K562 (cell line): ENCODE results near the gene PYDC2. TPM values are rescaled to one million over a fixed set of nuclear protein-coding genes. Genes with fewer than 3 reads are reported as not detected.

ENCODE experiments used
- CBX8 ChIP-seq: fragments of 200-600 bp; sonication (generic); IDR thresholded peaks from 2 replicates; pipeline ENCODE4 v1.6.1; 2012; ENCODE audit warnings: borderline replicate concordance, mixed run types, low read depth, mild to moderate bottlenecking, moderate library complexity, mixed read lengths, low read length, control low read depth, inconsistent platforms; ENCODE audit not compliant: poor library complexity, severe bottlenecking; ENCODE audit errors: extremely low read depth
- DPF2 ChIP-seq: fragments of 450-650 bp; IDR thresholded peaks from 2 replicates; pipeline ENCODE4 v1.6.1; 2016
- ESRRB ChIP-seq: fragments of 250-450 bp; sonication (Bioruptor Pico); IDR thresholded peaks from 2 replicates; pipeline ENCODE4 v1.5.0; 2020; ENCODE audit warnings: mild to moderate bottlenecking, moderate library complexity, borderline replicate concordance
- GATAD2A ChIP-seq: fragments of 450-650 bp; IDR thresholded peaks from 2 replicates; pipeline ENCODE4 v1.6.1; 2017
- MCM5 ChIP-seq: fragments of 450-650 bp; IDR thresholded peaks from 2 replicates; pipeline ENCODE4 v1.6.1; 2016; ENCODE audit warnings: low read depth
- RFX7 ChIP-seq: fragments of 250-450 bp; sonication (Bioruptor Pico); IDR thresholded peaks from 2 replicates; pipeline ENCODE4 v1.5.1; 2021; ENCODE audit warnings: mild to moderate bottlenecking
- SNRNP70 ChIP-seq: fragments of 200-400 bp; formaldehyde crosslinking; optimal IDR thresholded peaks from 2 replicates; pipeline ENCODE3; 2017; ENCODE audit warnings: low read depth, low read length
- polyA plus RNA-seq, 8 experiments: library from polyadenylated mRNA; depleted of rRNA in 4 of 8; stranded (reverse) in 5 of 8; unstranded in 3 of 8; fragments of >200 nt; fragmentation: Nextera tagmentation in 2 of 8; fragmentation: Illumina TruSeq in 1 of 8; extraction: Ambion mirVana in 2 of 8; extraction: Trizol in 1 of 8; gene quantifications; 2 replicates each; pipeline versions ENCODE4 v1.2.1 to v1.2.3, GENCODE V29; 2011 to 2014; ENCODE audit warnings: inconsistent platforms in 1 of 8, missing spikeins in 1 of 8
- total RNA-seq, 7 experiments: library from RNA; depleted of rRNA in 6 of 7; stranded (reverse); fragments of >200 nt in 6 of 7; fragmentation: Illumina TruSeq in 2 of 7; extraction: Trizol in 2 of 7; gene quantifications; 2 replicates each; pipeline versions ENCODE4 v1.2.1 to v1.2.3, GENCODE V29; 2011 to 2021; ENCODE audit warnings: low replicate concordance in 1 of 7
- TF ChIP-seq, protein P1 (sequence below): sonication (generic); formaldehyde crosslinking; IDR thresholded peaks from 2 replicates; pipeline ENCODE4 v1.8.1; 2022; ENCODE audit warnings: missing genetic modification reagents
- TF ChIP-seq, protein P2 (sequence below): fragments of 250-450 bp; sonication (Bioruptor Pico); IDR thresholded peaks from 2 replicates; pipeline ENCODE4 v1.8.0; 2022; ENCODE audit warnings: inconsistent platforms
- TF ChIP-seq, protein P3 (sequence below): fragments of 250-450 bp; sonication (Bioruptor Pico); IDR thresholded peaks from 2 replicates; pipeline ENCODE4 v1.5.0; 2020; ENCODE audit warnings: mild to moderate bottlenecking
- TF ChIP-seq, protein P4 (sequence below): fragments of 450-650 bp; IDR thresholded peaks from 2 replicates; pipeline ENCODE4 v1.6.1; 2016
- TF ChIP-seq, protein P5 (sequence below): sonication (generic); formaldehyde crosslinking; IDR thresholded peaks from 2 replicates; pipeline ENCODE4 v1.8.0; 2022; ENCODE audit warnings: mild to moderate bottlenecking, missing genetic modification reagents
- TF ChIP-seq, protein P6 (sequence below): sonication (generic); formaldehyde crosslinking; IDR thresholded peaks from 2 replicates; pipeline ENCODE4 v1.9.0; 2022; ENCODE audit warnings: mild to moderate bottlenecking, missing genetic modification reagents
- TF ChIP-seq, protein P7 (sequence below): fragments of 200-400 bp; formaldehyde crosslinking; IDR thresholded peaks from 2 replicates; pipeline ENCODE4 v1.6.1; 2017; ENCODE audit warnings: mild to moderate bottlenecking, low read depth, low read length, moderate library complexity
- TF ChIP-seq, protein P8 (sequence below): fragments of 450-650 bp; IDR thresholded peaks from 2 replicates; pipeline ENCODE4 v1.6.1; 2018; ENCODE audit not compliant: partially characterized antibody

Gene PYDC2
- total and polyA plus RNA-seq, 9 of the 15 experiments (the other 6 are each of a cell fraction or from before 2014, with no cell fraction given): 4.0 to 7.6 (median 5.1) TPM; not detected in 5

DNA sequence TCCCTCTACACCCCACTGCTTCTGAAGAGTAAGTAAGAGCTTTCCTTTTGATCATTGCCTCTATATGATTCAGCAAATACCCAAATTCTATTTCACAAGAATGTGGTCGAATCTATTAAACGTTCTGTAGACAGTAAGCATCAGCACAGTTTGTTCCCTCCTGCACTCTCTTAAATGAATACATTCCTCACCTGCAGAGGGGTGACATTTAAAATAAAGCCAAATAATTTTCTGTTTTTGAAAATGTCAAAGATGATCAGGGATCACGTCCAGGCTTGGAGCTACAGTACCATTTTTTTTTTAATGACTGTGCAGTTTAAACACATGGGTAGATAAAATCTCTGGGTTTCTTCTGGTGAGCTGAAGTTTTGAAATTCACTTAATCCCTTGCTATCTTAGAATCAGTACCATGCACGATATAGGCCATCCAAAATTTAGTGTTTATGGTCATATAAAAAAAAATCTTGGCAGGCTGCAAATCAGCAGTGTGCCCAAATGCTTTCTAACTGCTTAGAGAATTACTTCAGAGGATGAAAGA is 12.8 kb downstream of the PYDC2 start (continued):
- TF ChIP-seq, protein P1, sequence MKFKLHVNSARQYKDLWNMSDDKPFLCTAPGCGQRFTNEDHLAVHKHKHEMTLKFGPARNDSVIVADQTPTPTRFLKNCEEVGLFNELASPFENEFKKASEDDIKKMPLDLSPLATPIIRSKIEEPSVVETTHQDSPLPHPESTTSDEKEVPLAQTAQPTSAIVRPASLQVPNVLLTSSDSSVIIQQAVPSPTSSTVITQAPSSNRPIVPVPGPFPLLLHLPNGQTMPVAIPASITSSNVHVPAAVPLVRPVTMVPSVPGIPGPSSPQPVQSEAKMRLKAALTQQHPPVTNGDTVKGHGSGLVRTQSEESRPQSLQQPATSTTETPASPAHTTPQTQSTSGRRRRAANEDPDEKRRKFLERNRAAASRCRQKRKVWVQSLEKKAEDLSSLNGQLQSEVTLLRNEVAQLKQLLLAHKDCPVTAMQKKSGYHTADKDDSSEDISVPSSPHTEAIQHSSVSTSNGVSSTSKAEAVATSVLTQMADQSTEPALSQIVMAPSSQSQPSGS (CRISPR knock-in tag): no peak
- TF ChIP-seq SNRNP70 (no peak), CBX8 (no peak), MCM5 (no peak), DPF2 (peak; percentile 70), RFX7 (CRISPR knock-in tag) (no peak), GATAD2A (no peak), ESRRB (no peak)
- TF ChIP-seq, protein P2, sequence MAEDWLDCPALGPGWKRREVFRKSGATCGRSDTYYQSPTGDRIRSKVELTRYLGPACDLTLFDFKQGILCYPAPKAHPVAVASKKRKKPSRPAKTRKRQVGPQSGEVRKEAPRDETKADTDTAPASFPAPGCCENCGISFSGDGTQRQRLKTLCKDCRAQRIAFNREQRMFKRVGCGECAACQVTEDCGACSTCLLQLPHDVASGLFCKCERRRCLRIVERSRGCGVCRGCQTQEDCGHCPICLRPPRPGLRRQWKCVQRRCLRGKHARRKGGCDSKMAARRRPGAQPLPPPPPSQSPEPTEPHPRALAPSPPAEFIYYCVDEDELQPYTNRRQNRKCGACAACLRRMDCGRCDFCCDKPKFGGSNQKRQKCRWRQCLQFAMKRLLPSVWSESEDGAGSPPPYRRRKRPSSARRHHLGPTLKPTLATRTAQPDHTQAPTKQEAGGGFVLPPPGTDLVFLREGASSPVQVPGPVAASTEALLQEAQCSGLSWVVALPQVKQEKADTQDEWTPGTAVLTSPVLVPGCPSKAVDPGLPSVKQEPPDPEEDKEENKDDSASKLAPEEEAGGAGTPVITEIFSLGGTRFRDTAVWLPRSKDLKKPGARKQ: no peak
- TF ChIP-seq, protein P3, sequence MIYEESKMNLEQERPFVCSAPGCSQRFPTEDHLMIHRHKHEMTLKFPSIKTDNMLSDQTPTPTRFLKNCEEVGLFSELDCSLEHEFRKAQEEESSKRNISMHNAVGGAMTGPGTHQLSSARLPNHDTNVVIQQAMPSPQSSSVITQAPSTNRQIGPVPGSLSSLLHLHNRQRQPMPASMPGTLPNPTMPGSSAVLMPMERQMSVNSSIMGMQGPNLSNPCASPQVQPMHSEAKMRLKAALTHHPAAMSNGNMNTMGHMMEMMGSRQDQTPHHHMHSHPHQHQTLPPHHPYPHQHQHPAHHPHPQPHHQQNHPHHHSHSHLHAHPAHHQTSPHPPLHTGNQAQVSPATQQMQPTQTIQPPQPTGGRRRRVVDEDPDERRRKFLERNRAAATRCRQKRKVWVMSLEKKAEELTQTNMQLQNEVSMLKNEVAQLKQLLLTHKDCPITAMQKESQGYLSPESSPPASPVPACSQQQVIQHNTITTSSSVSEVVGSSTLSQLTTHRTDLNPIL (CRISPR knock-in tag): no peak
- TF ChIP-seq, protein P4, sequence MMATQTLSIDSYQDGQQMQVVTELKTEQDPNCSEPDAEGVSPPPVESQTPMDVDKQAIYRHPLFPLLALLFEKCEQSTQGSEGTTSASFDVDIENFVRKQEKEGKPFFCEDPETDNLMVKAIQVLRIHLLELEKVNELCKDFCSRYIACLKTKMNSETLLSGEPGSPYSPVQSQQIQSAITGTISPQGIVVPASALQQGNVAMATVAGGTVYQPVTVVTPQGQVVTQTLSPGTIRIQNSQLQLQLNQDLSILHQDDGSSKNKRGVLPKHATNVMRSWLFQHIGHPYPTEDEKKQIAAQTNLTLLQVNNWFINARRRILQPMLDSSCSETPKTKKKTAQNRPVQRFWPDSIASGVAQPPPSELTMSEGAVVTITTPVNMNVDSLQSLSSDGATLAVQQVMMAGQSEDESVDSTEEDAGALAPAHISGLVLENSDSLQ: no peak
- TF ChIP-seq, protein P5, sequence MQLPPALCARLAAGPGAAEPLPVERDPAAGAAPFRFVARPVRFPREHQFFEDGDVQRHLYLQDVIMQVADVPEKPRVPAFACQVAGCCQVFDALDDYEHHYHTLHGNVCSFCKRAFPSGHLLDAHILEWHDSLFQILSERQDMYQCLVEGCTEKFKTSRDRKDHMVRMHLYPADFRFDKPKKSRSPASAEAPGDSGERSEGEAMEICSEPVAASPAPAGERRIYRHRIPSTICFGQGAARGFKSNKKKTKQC (CRISPR knock-in tag): no peak
- TF ChIP-seq, protein P6, sequence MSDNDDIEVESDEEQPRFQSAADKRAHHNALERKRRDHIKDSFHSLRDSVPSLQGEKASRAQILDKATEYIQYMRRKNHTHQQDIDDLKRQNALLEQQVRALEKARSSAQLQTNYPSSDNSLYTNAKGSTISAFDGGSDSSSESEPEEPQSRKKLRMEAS (CRISPR knock-in tag): no peak
- TF ChIP-seq, protein P7, sequence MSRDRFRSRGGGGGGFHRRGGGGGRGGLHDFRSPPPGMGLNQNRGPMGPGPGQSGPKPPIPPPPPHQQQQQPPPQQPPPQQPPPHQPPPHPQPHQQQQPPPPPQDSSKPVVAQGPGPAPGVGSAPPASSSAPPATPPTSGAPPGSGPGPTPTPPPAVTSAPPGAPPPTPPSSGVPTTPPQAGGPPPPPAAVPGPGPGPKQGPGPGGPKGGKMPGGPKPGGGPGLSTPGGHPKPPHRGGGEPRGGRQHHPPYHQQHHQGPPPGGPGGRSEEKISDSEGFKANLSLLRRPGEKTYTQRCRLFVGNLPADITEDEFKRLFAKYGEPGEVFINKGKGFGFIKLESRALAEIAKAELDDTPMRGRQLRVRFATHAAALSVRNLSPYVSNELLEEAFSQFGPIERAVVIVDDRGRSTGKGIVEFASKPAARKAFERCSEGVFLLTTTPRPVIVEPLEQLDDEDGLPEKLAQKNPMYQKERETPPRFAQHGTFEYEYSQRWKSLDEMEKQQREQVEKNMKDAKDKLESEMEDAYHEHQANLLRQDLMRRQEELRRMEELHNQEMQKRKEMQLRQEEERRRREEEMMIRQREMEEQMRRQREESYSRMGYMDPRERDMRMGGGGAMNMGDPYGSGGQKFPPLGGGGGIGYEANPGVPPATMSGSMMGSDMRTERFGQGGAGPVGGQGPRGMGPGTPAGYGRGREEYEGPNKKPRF: no peak
- TF ChIP-seq, protein P8, sequence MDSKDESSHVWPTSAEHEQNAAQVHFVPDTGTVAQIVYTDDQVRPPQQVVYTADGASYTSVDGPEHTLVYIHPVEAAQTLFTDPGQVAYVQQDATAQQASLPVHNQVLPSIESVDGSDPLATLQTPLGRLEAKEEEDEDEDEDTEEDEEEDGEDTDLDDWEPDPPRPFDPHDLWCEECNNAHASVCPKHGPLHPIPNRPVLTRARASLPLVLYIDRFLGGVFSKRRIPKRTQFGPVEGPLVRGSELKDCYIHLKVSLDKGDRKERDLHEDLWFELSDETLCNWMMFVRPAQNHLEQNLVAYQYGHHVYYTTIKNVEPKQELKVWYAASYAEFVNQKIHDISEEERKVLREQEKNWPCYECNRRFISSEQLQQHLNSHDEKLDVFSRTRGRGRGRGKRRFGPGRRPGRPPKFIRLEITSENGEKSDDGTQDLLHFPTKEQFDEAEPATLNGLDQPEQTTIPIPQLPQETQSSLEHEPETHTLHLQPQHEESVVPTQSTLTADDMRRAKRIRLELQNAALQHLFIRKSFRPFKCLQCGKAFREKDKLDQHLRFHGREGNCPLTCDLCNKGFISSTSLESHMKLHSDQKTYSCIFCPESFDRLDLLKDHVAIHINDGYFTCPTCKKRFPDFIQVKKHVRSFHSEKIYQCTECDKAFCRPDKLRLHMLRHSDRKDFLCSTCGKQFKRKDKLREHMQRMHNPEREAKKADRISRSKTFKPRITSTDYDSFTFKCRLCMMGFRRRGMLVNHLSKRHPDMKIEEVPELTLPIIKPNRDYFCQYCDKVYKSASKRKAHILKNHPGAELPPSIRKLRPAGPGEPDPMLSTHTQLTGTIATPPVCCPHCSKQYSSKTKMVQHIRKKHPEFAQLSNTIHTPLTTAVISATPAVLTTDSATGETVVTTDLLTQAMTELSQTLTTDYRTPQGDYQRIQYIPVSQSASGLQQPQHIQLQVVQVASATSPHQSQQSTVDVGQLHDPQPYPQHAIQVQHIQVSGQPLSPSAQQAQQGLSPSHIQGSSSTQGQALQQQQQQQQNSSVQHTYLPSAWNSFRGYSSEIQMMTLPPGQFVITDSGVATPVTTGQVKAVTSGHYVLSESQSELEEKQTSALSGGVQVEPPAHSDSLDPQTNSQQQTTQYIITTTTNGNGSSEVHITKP: peak; percentile 25
